Stomach (tissue), 4 donors: ENCODE results near the gene CACNA1G.

Source experiments
- CTCF ChIP-seq, 7 experiments: fragments of 450-650 bp in 4 of 7; fragments of 200-600 bp in 3 of 7; sonication (generic) in 3 of 7; IDR thresholded peaks; one replicate each; pipeline ENCODE4 v1.5.1; 2016 to 2019; ENCODE audit warnings: antibody characterized with exemption in 7 of 7, control low read depth in 2 of 7, mild to moderate bottlenecking in 1 of 7
- EP300 ChIP-seq: sonication (generic); formaldehyde crosslinking; IDR thresholded peaks from one replicate; pipeline ENCODE4 v1.6.1; 2017; ENCODE audit warnings: antibody characterized with exemption
- POLR2A ChIP-seq, 4 donors: fragments of 450-650 bp; IDR thresholded peaks; one replicate each; pipeline ENCODE4 v1.6.1; 2016; ENCODE audit warnings: antibody characterized with exemption in 4 of 4, control low read depth in 2 of 4, mild to moderate bottlenecking in 1 of 4, moderate library complexity in 1 of 4

GRCh38 chr17:50605429-50605828 lies 44.9 kb downstream of the CACNA1G start:
- TF ChIP-seq CTCF (IDR thresholded peaks at IDR 0.05) (no peak), EP300 (no peak), POLR2A (IDR thresholded peaks at IDR 0.05) (no peak)
